Stomach (tissue), 4 donors: ENCODE results near the gene SYT10.

Experiments used
- EP300 ChIP-seq: sonication (generic); formaldehyde crosslinking; IDR thresholded peaks from one replicate; pipeline ENCODE4 v1.6.1; 2017; ENCODE audit warnings: antibody characterized with exemption
- POLR2A ChIP-seq, 4 donors: fragments of 450-650 bp; IDR thresholded peaks; one replicate each; pipeline ENCODE4 v1.6.1; 2016; ENCODE audit warnings: antibody characterized with exemption in 4 of 4, control low read depth in 2 of 4, mild to moderate bottlenecking in 1 of 4, moderate library complexity in 1 of 4
- POLR2AphosphoS5 ChIP-seq, 3 donors: sonication (generic); formaldehyde crosslinking; IDR thresholded peaks; one replicate each; pipeline ENCODE4 v1.6.1; 2016; ENCODE audit warnings: antibody characterized with exemption in 3 of 3
- TF ChIP-seq, protein P1 (sequence below), 7 experiments: fragments of 450-650 bp in 4 of 7; fragments of 200-600 bp in 3 of 7; sonication (generic) in 3 of 7; IDR thresholded peaks; one replicate each; pipeline ENCODE4 v1.5.1; 2016 to 2019; ENCODE audit warnings: antibody characterized with exemption in 7 of 7, control low read depth in 2 of 7, mild to moderate bottlenecking in 1 of 7

- TF ChIP-seq POLR2AphosphoS5 (IDR thresholded peaks at IDR 0.05) (no peak), POLR2A (IDR thresholded peaks at IDR 0.05) (no peak), EP300 (no peak)
- TF ChIP-seq, protein P1, sequence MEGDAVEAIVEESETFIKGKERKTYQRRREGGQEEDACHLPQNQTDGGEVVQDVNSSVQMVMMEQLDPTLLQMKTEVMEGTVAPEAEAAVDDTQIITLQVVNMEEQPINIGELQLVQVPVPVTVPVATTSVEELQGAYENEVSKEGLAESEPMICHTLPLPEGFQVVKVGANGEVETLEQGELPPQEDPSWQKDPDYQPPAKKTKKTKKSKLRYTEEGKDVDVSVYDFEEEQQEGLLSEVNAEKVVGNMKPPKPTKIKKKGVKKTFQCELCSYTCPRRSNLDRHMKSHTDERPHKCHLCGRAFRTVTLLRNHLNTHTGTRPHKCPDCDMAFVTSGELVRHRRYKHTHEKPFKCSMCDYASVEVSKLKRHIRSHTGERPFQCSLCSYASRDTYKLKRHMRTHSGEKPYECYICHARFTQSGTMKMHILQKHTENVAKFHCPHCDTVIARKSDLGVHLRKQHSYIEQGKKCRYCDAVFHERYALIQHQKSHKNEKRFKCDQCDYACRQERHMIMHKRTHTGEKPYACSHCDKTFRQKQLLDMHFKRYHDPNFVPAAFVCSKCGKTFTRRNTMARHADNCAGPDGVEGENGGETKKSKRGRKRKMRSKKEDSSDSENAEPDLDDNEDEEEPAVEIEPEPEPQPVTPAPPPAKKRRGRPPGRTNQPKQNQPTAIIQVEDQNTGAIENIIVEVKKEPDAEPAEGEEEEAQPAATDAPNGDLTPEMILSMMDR (IDR thresholded peaks at IDR 0.05): no peak
These were observed 56.1 kb downstream of the SYT10 start for GRCh38 chr12:33383503-33383902.
